Renal pelvis (tissue), 4 donors: ENCODE results near the gene ZMIZ1. TPM values are rescaled to one million over a fixed set of nuclear protein-coding genes. Genes with fewer than 3 reads are reported as not detected.

Experiments
- DNase-seq: peaks from one replicate; pipeline ENCODE4 v3.0.0-alpha.2; 2013
- polyA plus RNA-seq, 3 donors: library from polyadenylated mRNA; unstranded; fragments of 120-200 nt; gene quantifications; one replicate each; pipeline ENCODE4 v1.2.1, GENCODE V29; 2013; ENCODE audit not compliant: insufficient read length in 3 of 3

The ZMIZ1 gene
- polyA plus RNA-seq, 3 donors, result 64.2 to 83.6 (median 78.7) TPM

DNA sequence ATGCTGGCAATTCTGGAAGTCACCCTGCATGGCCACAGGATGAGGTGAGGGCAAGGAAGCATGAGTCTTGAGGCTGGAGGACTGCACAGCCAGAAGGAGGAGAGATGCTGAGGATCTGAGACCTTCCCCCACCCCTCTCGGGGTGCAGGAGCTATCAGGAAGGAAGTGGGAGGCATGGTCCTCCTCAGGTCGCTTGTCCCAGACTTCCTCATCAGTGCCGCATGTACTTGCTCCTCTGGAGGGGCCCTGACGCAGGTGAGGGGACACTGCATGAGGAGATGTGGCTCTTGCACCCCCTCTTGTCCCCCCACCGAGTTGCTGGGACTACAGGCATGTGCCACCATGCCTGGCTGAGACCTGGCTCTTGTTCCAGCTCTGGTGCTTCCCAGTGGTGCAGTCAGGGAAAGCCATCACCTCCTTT, 5.7 kb upstream of the ZMIZ1 start:
- no peak for DNase-seq

- no peak for DNase-seq
Observed at GRCh38 chr10:79063661-79064492, 4.9 kb upstream of the ZMIZ1 start.

DNA sequence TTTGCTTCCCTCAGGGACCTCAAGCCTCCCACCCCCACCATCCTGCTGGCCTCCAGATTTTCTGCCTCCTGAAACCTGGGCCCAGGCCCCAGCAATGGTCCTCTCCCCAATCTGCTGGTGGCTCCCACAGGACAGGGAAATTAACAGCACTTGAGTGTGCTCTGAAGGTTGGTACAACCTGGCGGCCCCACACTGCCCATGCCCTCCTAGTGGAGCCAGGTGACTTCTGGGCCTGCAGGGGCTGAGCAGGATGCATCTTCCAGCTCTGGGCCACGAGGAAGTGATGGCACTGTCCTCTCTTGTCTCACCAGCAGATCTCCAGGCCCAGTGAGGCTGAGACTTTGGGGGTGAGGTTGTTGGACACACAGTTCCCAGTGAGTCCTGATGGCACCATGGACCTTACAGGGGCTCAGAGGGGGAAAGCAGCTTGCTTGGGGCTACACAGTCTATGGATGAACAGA, 3.6 kb upstream of the ZMIZ1 start:
- DNase-seq, result no peak

DNA sequence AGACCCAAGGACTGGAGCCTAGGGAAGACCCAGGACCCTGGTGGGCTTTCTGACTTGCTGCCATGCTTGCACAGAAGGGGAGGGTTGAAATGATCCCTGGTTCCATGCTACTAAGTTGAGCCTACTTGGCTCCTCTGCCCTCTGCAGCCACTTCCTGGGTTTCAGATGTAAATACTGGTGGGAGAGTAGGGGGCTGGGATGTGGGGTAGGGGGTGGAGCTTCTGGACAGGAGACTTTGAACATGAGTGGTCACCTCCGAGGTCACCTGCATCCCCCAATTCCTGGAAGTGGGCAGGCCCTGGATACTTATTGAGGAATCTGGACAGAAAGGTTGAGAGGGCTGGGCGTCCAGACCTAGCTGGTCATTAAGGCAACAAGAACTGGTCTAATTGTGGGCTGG, 2.9 kb upstream of the ZMIZ1 start:
- no peak for DNase-seq

- peak; percentile 36 for DNase-seq
Observed at GRCh38 chr10:79066411-79067240, 2.1 kb upstream of the ZMIZ1 start.

DNA sequence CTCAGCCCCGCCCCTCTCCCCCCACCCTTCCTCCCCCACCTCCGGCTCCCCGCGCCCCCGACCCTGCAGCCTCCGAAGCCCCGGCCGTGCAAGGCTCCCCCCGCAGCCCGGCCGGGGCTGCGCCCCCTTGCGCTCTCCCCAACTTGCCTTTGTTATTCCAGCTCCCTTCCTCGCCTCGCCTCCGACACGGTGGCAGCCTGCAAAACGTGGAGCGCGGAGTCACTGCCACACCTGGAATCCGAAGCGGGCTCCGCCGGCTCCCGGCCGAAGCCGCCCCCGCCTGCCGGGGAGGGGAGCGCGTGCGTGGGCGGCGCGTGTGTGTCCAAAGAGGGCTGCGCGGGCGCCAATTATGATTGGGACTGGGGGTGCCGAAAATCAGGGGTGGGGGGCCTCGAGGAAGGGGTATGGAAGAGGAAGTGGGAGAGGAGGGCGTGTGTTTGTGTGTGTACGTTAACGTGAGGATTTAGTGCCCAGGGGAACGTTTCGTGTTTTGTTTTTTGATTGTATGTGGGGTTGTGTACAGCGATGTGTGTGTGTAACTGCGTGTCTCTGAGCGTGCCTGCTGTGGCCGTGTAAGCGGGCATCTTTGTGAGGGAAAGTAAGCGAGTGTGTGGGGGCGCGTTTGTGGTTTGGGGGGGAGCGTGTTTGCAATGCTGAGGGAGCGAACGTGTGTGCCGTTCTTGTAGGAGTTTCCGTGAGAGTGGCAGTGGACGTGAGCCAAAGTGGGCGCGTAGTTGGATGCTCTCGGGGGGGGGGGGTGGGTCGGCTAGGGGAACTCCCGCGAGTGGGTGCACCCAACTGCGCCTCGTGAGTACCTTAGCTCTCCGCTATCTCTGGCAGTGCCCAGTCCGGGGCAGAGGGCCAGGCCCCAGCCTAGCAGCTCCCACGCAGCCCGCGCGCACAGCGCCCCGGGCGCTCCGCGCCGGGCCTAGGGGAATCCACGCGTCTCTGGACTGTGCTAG, 1.2 kb upstream of the ZMIZ1 start:
- DNase-seq, result peak; percentile 97

DNA sequence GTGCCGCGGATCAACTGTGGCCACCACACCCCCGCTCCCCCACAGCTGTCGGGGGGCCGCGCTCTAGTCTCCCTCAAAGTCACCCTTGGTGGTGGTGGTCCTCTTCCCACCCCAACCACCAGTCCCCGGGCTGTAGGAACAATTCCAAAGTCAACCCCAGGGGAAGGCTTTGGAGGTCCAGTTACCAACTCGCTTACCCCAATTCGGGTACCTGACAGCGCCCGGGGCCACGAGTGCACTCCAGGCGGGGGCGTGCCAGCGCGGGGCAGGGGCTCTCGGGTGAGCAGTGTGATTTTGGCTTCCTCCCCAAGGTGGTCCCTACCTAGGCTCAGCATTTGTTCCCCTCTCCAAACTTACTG, 584 bp upstream of the ZMIZ1 start:
- no peak for DNase-seq

DNA sequence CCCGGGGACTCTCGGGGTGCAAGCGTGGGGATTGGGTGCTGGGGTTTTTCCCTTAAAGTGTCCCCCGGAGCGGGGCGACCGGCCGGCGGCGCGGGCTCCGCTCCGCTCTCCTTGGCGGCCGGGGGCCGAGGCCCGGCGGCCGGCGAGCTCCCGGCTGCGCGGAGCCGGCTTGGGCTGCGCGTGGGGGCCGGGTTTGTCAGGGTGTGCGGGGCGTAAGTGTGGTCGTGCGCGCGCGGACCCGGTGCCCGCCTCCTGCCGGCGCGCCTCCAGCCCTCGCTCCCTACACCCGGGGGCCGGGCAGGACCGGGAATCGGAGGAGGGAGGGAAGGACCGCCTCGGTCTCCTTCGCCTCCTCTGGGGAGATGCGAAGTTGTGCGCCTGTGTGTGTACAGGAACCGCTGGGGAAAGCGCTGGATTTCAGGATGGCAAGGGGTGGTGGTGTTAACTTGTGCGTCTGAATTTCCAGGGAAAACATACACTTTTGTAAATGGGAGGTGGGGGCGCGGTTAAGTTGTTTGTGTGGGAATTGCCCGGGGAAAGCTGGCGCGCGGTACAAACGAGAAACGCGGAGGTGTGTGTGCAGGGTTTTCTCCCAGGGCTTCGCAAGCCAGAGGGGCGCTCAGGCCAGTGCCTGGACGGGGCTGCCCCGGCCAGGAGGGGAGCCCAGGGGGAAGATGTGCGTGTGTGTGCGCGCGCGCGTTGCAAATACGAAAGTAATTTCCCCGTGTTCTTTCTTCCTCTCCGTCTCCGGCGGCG, 737 bp downstream of the ZMIZ1 start:
- peak; percentile 48 for DNase-seq

DNA sequence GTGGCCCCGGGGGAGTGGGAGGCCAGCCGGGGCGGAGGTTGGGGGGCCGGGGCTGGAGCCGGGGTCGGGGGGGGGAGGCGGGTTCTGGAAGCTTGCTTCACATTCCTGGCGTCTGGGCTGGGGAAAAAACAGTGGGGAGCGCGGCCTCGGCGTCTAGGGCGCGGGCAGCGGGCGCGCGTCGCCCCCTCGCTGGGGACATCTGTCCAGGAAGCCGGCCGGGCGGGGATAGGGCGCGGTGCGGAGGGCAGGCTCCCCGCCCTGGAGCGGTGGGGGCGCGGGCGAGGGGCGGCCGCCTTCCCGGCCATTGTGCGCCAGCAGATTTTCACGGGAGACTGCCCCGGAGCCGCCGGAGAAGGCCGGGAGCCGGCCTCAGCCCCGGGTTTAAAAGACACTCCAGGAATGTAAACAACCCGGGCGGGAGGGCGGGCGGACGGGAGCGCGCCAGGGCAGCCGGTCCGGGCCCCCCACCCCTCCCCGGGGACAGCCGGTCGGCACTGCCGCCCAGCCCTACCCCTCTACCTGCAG, 1.4 kb downstream of the ZMIZ1 start:
- DNase-seq, result peak; percentile 49

GRCh38 chr10:79070606-79071395, 2.0 kb downstream of the ZMIZ1 start:
- peak; percentile 80 for DNase-seq

GRCh38 chr10:79071396-79071923, 2.7 kb downstream of the ZMIZ1 start:
- no peak for DNase-seq

DNA sequence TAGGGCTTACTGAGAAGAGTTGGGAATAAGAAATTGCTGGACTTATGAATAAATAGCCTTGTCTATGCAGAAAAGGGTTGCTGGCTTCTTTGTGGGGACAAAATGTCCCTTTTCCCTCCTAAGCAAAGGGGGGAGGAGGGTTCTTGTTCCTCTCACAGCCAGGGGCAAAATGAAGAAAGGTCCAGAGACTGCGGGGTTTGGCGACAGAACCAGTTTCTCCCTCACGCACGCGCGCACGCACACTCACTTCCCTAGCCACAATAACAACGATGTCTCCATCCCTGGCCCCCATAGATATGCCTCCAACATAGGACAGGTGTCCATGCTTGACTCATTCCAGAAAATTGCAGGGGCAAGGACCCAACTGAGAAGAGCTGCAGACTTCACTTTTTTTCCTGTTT, 3.3 kb downstream of the ZMIZ1 start:
- no peak for DNase-seq

DNA sequence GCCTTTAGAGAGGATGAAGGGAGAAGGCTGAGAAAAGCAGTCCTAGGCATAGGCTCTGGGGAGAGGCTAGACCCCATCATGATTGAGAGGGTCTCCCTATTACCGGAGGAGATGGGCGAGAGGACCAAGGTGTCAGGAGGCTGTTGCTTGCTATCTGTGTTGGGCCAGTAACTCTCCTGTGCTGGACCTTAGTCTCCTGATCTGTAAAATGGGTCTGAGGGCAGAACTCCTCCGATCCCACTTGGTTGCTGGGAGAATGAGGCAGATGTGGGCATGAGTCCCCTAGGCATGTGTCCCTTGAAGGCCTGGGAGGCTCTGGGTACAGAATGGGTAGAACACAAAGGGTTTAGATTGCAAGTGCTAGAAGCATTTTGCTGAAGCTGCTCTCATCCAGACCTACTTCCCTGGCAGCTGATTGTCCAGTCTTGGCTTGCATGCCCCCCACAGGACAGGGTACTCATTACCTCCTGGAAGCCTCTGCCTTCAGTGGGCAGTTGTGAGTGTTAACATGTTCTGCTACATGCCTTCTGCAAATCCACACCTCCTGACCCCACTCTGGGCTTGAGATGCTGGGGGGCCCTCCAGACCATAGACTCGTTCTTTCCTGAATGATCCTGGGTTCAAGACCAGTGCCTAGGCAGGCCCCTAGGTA, 4.4 kb downstream of the ZMIZ1 start:
- no peak for DNase-seq

GRCh38 chr10:79073784-79074432, 5.1 kb downstream of the ZMIZ1 start:
- no peak for DNase-seq

DNA sequence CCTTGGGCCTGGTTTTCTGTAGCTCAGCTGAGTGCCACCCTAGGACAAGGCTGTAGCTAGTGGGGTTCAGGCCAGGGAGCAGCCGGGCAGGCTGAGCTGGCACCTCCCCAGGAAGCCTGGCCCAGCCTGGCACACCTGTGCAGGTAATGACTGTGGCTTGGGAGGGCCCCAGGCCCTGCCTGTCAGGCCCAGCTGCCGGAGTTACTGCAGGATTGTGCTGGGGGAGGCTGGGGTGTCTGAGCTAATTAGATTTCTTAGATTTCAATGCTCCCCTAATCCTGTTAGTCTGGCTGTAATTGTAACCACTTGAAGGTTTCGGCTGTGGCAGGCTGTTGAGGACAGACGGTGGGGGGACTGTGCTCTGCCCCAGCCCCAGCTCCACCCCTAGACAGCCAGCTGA, 6.0 kb downstream of the ZMIZ1 start:
- no peak for DNase-seq

- DNase-seq, result no peak
Observed at GRCh38 chr10:79075418-79075817, 6.7 kb downstream of the ZMIZ1 start.

DNA sequence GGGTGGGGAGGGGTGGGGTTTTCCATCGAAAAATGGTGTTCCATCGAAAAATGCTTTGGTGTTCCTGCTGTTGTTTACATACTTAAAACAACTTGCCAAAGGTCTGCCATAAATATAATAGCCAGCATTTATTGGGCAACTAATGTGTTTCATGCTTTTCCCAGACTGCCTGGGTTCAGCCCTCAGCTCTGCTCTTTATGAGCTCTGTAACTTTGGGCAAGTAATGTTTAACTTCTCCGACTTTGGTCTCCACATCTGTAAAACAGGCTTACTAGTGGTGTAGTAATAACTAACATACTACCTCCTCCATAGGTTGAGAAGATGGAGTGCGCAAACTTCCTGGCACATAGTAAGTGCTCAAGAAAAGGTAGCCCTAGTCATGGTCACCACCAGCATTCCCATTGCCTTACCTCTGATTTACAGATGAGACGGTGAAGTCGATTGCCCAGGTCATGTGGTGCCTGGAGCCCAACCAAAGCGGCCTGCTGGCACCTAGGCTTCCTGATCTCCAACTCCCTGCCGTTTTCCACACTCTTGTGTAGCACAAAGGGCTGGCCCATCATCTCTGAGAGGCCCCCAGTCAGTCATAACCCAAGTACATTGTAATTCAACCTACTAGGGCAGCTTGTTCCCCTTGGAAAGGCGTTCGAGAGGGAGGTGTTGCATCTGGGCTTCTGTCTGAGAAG, 8.9 kb downstream of the ZMIZ1 start:
- no peak for DNase-seq
